Urinary bladder (tissue), 4 donors: ENCODE measurements around the gene KRT84. TPM values are rescaled to one million over a fixed set of nuclear protein-coding genes. Genes with fewer than 3 reads are reported as not detected.

Experiments
- DNase-seq: peaks from one replicate; pipeline ENCODE4 v3.0.0-alpha.2; 2015; ENCODE audit errors: extremely low spot score
- H3K27ac ChIP-seq: one replicate; pipeline ENCODE4 v1.5.1; 2013; ENCODE audit warnings: low read depth, mild to moderate bottlenecking, moderate library complexity
- H3K36me3 ChIP-seq: one replicate; pipeline ENCODE4 v1.6.1; 2013; ENCODE audit warnings: mild to moderate bottlenecking, moderate library complexity; ENCODE audit not compliant: insufficient read depth
- H3K4me1 ChIP-seq: one replicate; pipeline ENCODE4 v1.6.1; 2013; ENCODE audit warnings: mild to moderate bottlenecking, moderate library complexity; ENCODE audit not compliant: insufficient read depth
- H3K4me3 ChIP-seq: one replicate; pipeline ENCODE4 v1.5.1; 2013; ENCODE audit warnings: low read depth, low read length
- WGBS: extraction: QIAGEN DNeasy Blood & Tissue Kit; methylation state at CpG from one replicate; pipeline ENCODE4 v1.1.7; 2013; 5-methylcytosine and 5-hydroxymethylcytosine counted together
- polyA plus RNA-seq: library from polyadenylated mRNA; stranded (reverse); fragments of 200-250 nt; gene quantifications from one replicate; pipeline ENCODE4 v1.2.3, GENCODE V29; 2013
- total RNA-seq: library from RNA; depleted of rRNA; stranded (reverse); fragments of >200 nt; gene quantifications from one replicate; pipeline ENCODE4 v1.2.3, GENCODE V29; 2014
- donor health status: healthy with polysubstance abuse.
- donor health status: healthy.

Gene KRT84
- total RNA-seq (not detected), polyA plus RNA-seq (not detected)

DNA sequence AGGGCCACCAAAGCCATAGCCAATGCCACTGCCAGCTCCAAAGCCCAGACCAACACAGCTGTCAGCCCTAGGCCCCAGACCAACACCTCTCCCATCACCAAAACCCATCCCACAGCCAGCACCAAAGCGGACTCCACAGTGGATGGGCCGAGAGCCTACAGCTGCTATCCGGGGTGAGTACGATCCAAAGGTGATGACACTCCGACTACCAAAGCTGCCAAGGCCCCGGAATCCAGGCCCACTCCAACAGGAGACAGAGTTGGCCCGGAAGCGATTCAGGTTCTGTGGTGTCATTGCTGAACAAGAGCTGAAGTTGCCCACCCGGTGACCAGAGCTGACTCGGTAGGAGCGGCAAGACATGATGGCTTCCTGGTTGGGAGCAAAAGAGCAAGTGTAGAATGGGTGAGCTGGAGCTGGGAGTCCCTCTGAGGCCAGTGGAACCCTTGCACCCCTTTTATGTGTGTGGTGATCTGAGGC, at the start of gene KRT84:
Gene KRT84 (minus strand): TSS at position 427 of the 477 bp plus-strand sequence. CDS start 67 bp downstream, at position 360.
- Histone ChIP-seq H3K4me1 (no peaks in the 10 kb centered on the region), H3K36me3 (no peaks in the 10 kb centered on the region), H3K27ac (no peak within 1 kb of the TSS), H3K4me3 (no peak within 1 kb of the TSS)
- no peak for DNase-seq
- WGBS: 97% methylated on average over 11 of the region's 11 CpGs

GRCh38 chr12:52434760-52435530, 49.5 kb upstream of the KRT84 start:
- Histone ChIP-seq H3K4me1 (no peaks in the 10 kb centered on the region), H3K36me3 (no peaks in the 10 kb centered on the region), H3K4me3 (no peak overlapping the region), H3K27ac (no peak overlapping the region)
- no peak for DNase-seq
- 97% methylated on average over 6 of the region's 6 CpGs for WGBS

- Histone ChIP-seq H3K27ac (no peak within 1 kb of the TSS), H3K36me3 (no peaks in the 10 kb centered on the region), H3K4me1 (no peaks in the 10 kb centered on the region), H3K4me3 (no peak within 1 kb of the TSS)
- 84% methylated on average over 20 of the region's 20 CpGs for whole genome bisulfite sequencing
- no peak for DNase-seq
Measured at GRCh38 chr12:52434081-52434733, 48.8 kb upstream of the KRT84 start, which contains the start of gene KRT75. Gene KRT75 (minus strand): TSS chr12:52434371. CDS start chr12:52434304, 67 bp downstream.

GRCh38 chr12:52433501-52434080, 48.1 kb upstream of the KRT84 start:
- H3K4me3 ChIP-seq: no peak overlapping the region
- H3K27ac ChIP-seq: no peak overlapping the region
- 94% methylated on average over 12 of the region's 12 CpGs for WGBS
- no peak for DNase-seq
- no peaks in the 10 kb centered on the region for H3K4me1 ChIP-seq
- H3K36me3 ChIP-seq: no peaks in the 10 kb centered on the region

- no peak overlapping the region for H3K4me3 ChIP-seq
- WGBS: 84% methylated on average over 6 of the region's 6 CpGs
Measured at GRCh38 chr12:52432559-52433207, 47.2 kb upstream of the KRT84 start.

GRCh38 chr12:52428121-52428520, 42.7 kb upstream of the KRT84 start:
- no peaks in the 10 kb centered on the region for H3K36me3 ChIP-seq
- WGBS: 93% methylated on average over 10 of the region's 10 CpGs
- no peak overlapping the region for H3K4me3 ChIP-seq
- H3K4me1 ChIP-seq: no peaks in the 10 kb centered on the region
- H3K27ac ChIP-seq: no peak overlapping the region
- no peak for DNase-seq

More at GRCh38 chr12:52432559-52433207, 47.2 kb upstream of the KRT84 start:
- Histone ChIP-seq H3K36me3 (no peaks in the 10 kb centered on the region), H3K27ac (no peak overlapping the region), H3K4me1 (no peaks in the 10 kb centered on the region)
- DNase-seq: no peak

DNA sequence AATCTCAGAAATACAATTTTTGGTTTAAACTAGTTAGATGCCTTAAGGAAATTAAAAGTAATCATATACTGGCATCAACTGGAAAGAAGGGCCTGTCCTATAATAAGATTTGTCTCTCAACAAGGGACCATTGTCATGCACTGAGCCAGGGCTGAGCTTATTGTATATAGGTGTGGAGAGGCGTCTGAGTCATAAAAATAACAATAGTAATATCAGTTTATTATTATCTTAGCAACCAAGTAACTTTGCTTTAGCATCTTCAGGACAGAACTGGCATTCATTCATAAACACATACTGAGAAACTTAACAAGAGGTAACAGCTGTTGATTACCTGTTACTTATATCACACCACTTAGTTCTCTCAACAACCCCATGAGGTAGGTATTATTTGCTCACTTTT, 41.6 kb upstream of the KRT84 start:
- Histone ChIP-seq H3K4me3 (no peak overlapping the region), H3K27ac (no peak overlapping the region), H3K4me1 (no peaks in the 10 kb centered on the region), H3K36me3 (no peaks in the 10 kb centered on the region)
- no peak for DNase-seq
- 92% methylated on average over 1 of the region's 1 CpG for WGBS

DNA sequence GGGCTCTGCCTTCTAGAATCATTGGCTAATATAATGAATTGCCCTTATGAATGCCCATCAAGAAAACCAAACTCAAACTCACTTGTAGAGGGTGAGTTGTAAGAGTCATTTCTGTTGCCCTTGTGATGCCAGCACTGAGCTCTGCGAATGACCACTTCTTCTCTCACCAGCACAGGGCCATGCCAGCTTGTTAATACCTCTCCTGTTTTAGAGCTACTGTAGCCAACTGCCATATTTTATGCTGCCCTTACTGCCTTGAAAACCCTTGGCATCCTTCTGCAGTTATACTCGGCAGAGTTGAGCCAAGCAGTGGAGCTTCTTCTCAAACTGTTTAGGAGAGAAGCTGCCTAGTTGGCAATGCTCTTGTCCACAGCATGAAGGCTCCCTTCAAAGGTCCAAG, 40.6 kb upstream of the KRT84 start:
- H3K4me1 ChIP-seq: no peaks in the 10 kb centered on the region
- H3K4me3 ChIP-seq: no peak overlapping the region
- WGBS: 84% methylated on average over 2 of the region's 2 CpGs
- H3K36me3 ChIP-seq: no peaks in the 10 kb centered on the region
- H3K27ac ChIP-seq: no peak overlapping the region
- DNase-seq: no peak

DNA sequence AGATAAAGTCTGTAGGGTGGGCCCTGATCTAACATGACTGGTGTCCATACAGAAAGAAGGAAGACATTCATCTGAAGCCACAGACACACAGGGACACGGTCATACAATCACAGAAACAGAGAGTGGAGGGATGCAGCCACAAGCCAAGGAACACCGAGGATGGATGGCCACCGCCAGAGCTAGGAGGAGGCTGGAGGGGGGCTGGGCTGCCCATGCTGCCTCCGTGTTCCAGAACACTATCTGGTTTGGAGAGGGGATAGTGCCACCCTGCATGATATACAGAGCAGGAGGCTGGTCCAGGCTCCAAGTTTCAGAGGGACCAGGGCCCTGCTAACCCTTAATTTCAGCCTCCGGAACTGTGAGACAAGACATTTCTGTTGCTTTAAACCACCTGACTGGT, 40.0 kb upstream of the KRT84 start:
- Histone ChIP-seq H3K4me3 (no peak overlapping the region), H3K4me1 (no peaks in the 10 kb centered on the region), H3K36me3 (no peaks in the 10 kb centered on the region), H3K27ac (no peak overlapping the region)
- no peak for DNase-seq
- 92% methylated on average over 5 of the region's 5 CpGs for WGBS

DNA sequence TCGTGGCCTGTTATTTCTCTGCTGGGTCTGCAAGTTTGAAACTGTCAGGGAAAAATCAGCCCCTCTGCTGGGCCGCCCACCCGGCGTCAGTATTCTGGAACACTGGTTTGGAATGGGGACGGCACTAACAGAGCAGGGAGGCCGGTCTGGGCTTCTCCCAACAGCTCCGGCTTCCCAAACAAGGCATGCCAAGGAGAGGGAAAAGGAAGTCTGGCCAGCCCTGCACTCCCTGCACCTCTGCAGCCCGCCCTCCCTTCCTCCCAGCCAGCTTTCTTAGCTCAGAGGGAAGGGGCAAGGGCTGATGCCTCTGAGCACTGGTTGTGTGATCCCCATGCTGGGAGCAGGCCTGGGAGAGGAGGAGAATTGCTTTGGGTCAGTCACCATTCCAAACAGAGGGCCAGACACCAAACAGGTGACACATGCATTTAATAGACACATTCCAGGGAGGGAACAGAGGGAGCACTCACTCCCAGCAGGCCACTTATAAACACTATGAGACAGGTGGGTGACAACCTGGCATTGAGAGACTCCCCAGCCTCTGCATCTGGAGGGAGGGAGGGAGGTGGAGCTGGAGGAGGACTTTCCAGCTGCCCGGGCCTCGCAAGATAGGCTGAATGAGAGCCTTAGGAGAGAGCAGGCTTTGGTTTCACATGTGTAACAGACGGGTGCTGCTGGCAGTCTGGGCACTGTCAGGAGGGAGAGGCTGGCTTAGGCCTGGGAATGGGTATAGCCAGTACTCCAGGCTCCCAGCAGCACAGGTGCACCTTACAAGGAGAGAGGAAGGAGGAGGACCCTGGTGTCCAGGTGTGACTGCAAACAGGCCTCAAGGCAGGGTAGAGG, 38.4 kb upstream of the KRT84 start:
- H3K27ac ChIP-seq: no peak overlapping the region
- H3K4me3 ChIP-seq: no peak overlapping the region
- WGBS: 36% methylated on average over 11 of the region's 11 CpGs
- no peaks in the 10 kb centered on the region for H3K4me1 ChIP-seq
- no peak for DNase-seq
- H3K36me3 ChIP-seq: no peaks in the 10 kb centered on the region

DNA sequence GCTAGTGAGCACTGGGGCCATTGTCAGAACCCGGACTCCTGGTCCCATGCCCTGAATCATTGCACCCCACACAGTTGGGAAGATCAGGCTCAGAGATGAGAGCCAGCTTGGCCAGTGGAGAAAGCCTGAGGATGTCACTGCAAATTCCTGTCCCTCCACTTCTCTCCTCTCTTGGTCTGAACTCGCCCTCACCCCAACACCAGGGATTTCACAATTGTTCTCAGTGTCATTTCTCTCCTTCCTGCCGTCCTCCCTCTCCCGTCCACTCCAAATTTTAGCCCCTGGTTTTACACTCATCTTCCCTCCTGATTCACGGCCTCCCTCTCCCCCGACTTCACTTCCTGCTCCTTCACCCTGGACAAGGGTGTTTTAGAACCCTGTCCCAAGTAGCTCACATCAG, 37.6 kb upstream of the KRT84 start:
- H3K4me1 ChIP-seq: no peaks in the 10 kb centered on the region
- H3K27ac ChIP-seq: no peak overlapping the region
- H3K36me3 ChIP-seq: no peaks in the 10 kb centered on the region
- DNase-seq: no peak
- H3K4me3 ChIP-seq: no peak overlapping the region
- 60% methylated on average over 6 of the region's 6 CpGs for WGBS

- Histone ChIP-seq H3K36me3 (no peaks in the 10 kb centered on the region), H3K4me1 (no peaks in the 10 kb centered on the region), H3K4me3 (no peak overlapping the region), H3K27ac (no peak overlapping the region)
- 60% methylated on average over 1 of the region's 1 CpG for WGBS
- DNase-seq: no peak
Measured at GRCh38 chr12:52419656-52420055, 34.2 kb upstream of the KRT84 start.
